Measurements from ENCODE around the gene MYO3A.

The MYO3A gene

GRCh38 chr10:26212511-26212910 lies 278.5 kb downstream of the MYO3A start:
- H3K4me2 ChIP-seq (ENCODE audit: low read length): no peak overlapping the region
- H3K27ac ChIP-seq (ENCODE audit: low read depth, low read length, poor library complexity, severe bottlenecking): no peak overlapping the region
- H2AFZ ChIP-seq (ENCODE audit: low read length): no peak overlapping the region
- H3K36me3 ChIP-seq (ENCODE audit: insufficient read depth, low read length): no peaks in the 10 kb centered on the region
- H4K20me1 ChIP-seq (ENCODE audit: insufficient read depth, low read length): no peaks in the 10 kb centered on the region
- no peaks in the 10 kb centered on the region for H3F3A ChIP-seq (ENCODE audit: insufficient read depth, low read length)
- H3K79me2 ChIP-seq (ENCODE audit: insufficient read depth, low read length): no peaks in the 10 kb centered on the region
- no peak overlapping the region for H3K4me3 ChIP-seq (ENCODE audit: low read depth, low read length, poor library complexity, severe bottlenecking)
- H3K4me1 ChIP-seq (ENCODE audit: insufficient read depth, low read length, severe bottlenecking): no peaks in the 10 kb centered on the region
- H3K9ac ChIP-seq (ENCODE audit: low read length): no peak overlapping the region
- no peaks in the 10 kb centered on the region for H3K9me3 ChIP-seq (ENCODE audit: low read length)
- no peak for TF ChIP-seq CTCF (IDR thresholded peaks at IDR 0.05; ENCODE audit: low read length)
- no peak for TF ChIP-seq EZH2 (IDR thresholded peaks at IDR 0.05; ENCODE audit: borderline replicate concordance, low read length)
- no peaks in the 10 kb centered on the region for H3K9me2 ChIP-seq (ENCODE audit: low read depth, low read length)
- no peaks in the 10 kb centered on the region for H3K27me3 ChIP-seq (ENCODE audit: insufficient read depth, low read length)

GRCh38 chr10:26213157-26213800 lies 279.2 kb downstream of the MYO3A start:
- Histone ChIP-seq H3K9ac (ENCODE audit: low read length) (no peak overlapping the region), H2AFZ (ENCODE audit: low read length) (no peak overlapping the region), H3K9me3 (ENCODE audit: low read length) (no peaks in the 10 kb centered on the region), H3K36me3 (ENCODE audit: insufficient read depth, low read length) (no peaks in the 10 kb centered on the region), H4K20me1 (ENCODE audit: insufficient read depth, low read length) (no peaks in the 10 kb centered on the region), H3K27ac (ENCODE audit: low read depth, low read length, poor library complexity, severe bottlenecking) (no peak overlapping the region), H3K79me2 (ENCODE audit: insufficient read depth, low read length) (no peaks in the 10 kb centered on the region), H3K27me3 (ENCODE audit: insufficient read depth, low read length) (no peaks in the 10 kb centered on the region), H3K4me3 (ENCODE audit: low read depth, low read length, poor library complexity, severe bottlenecking) (no peak overlapping the region), H3K9me2 (ENCODE audit: low read depth, low read length) (no peaks in the 10 kb centered on the region), H3K4me2 (ENCODE audit: low read length) (no peak overlapping the region), H3K4me1 (ENCODE audit: insufficient read depth, low read length, severe bottlenecking) (no peaks in the 10 kb centered on the region), H3F3A (ENCODE audit: insufficient read depth, low read length) (no peaks in the 10 kb centered on the region)
- no peak for TF ChIP-seq EZH2 (IDR thresholded peaks at IDR 0.05; ENCODE audit: borderline replicate concordance, low read length)
- TF ChIP-seq CTCF (IDR thresholded peaks at IDR 0.05; ENCODE audit: low read length): no peak

GRCh38 chr10:26214004-26214403 lies 280.0 kb downstream of the MYO3A start:
- H3K27me3 ChIP-seq (ENCODE audit: insufficient read depth, low read length): no peaks in the 10 kb centered on the region
- H3K27ac ChIP-seq (ENCODE audit: low read depth, low read length, poor library complexity, severe bottlenecking): no peak overlapping the region
- H3K79me2 ChIP-seq (ENCODE audit: insufficient read depth, low read length): no peaks in the 10 kb centered on the region
- no peak overlapping the region for H3K4me3 ChIP-seq (ENCODE audit: low read depth, low read length, poor library complexity, severe bottlenecking)
- no peak overlapping the region for H2AFZ ChIP-seq (ENCODE audit: low read length)
- H3K9me3 ChIP-seq (ENCODE audit: low read length): no peaks in the 10 kb centered on the region
- no peaks in the 10 kb centered on the region for H4K20me1 ChIP-seq (ENCODE audit: insufficient read depth, low read length)
- no peaks in the 10 kb centered on the region for H3F3A ChIP-seq (ENCODE audit: insufficient read depth, low read length)
- no peaks in the 10 kb centered on the region for H3K36me3 ChIP-seq (ENCODE audit: insufficient read depth, low read length)
- H3K9ac ChIP-seq (ENCODE audit: low read length): no peak overlapping the region
- TF ChIP-seq EZH2 (IDR thresholded peaks at IDR 0.05; ENCODE audit: borderline replicate concordance, low read length) (no peak), CTCF (IDR thresholded peaks at IDR 0.05; ENCODE audit: low read length) (no peak)
- H3K9me2 ChIP-seq (ENCODE audit: low read depth, low read length): no peaks in the 10 kb centered on the region
- H3K4me2 ChIP-seq (ENCODE audit: low read length): no peak overlapping the region
- H3K4me1 ChIP-seq (ENCODE audit: insufficient read depth, low read length, severe bottlenecking): no peaks in the 10 kb centered on the region
